Nephron progenitor cell (in vitro differentiated cells): Measurements from ENCODE around the gene HORMAD2.

Source experiments
- DNase-seq: peaks from one replicate; pipeline ENCODE4 v3.0.0; 2021
- H3K27ac Mint-ChIP-seq: 2 replicates; pipeline ENCODE4 v1.8.0; 2021; ENCODE audit warnings: mild to moderate bottlenecking, moderate library complexity, mixed read lengths
- H3K27me3 Mint-ChIP-seq: 2 replicates; pipeline ENCODE4 v1.8.0; 2021; ENCODE audit warnings: mild to moderate bottlenecking, low read depth, mixed read lengths; ENCODE audit not compliant: poor library complexity
- H3K36me3 Mint-ChIP-seq: 2 replicates; pipeline ENCODE4 v1.8.0; 2021; ENCODE audit warnings: low read depth, mixed read lengths
- H3K4me1 Mint-ChIP-seq: 2 replicates; pipeline ENCODE4 v1.8.0; 2021; ENCODE audit warnings: mixed read lengths
- H3K4me3 Mint-ChIP-seq: 2 replicates; pipeline ENCODE4 v1.8.0; 2021; ENCODE audit warnings: mild to moderate bottlenecking, moderate library complexity, mixed read lengths
- H3K9me3 Mint-ChIP-seq: 2 replicates; pipeline ENCODE4 v1.8.0; 2021; ENCODE audit warnings: mild to moderate bottlenecking, moderate library complexity, mixed read lengths
- CTCF ChIP-seq: fragments of 200-600 bp; sonication (generic); IDR thresholded peaks from 2 replicates; pipeline ENCODE4 v1.5.0; 2021; ENCODE audit warnings: antibody characterized with exemption

HORMAD2 gene

DNA sequence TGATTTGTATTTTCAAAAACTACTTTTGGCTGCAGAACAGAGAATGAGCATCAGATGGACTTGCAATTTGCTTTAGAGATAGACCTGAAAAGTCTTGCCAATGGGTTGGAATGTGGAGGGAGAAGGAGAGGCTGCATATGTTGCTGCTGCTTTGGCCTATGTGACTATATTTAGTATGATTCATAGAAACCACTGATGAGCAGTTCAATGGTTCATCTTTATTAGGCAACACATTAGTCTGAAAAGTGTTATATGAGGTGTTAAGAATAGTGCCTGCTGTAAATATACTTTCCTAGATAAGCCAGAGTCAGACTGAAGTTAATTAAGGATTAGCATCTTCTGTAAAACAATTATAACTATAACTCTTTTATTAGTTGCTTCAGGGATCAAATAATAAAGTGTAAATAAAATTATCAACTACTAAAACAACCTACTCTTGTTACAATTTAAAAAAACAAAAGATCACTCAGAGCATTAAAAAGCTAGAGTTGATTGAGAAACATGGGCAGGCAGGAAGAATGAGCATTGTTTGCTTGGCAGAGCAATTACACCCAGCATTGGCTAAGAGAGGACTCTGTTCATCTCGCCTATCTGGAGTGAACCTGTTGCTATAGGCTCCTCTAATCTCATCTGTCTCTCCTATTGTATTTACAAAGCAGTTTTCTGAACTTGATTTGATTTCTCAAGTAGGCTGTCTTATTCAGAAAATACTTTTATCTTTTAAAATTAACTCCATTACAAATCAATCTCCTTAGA is 36.3 kb downstream of the HORMAD2 start:
- H3K4me3 Mint-ChIP-seq, result no peak overlapping the region
- H3K9me3 Mint-ChIP-seq, result no peaks in the 10 kb centered on the region
- no peak for DNase-seq
- peaks cover 9% of the 10 kb centered on the region for H3K4me1 Mint-ChIP-seq
- H3K27me3 Mint-ChIP-seq, result peaks cover 24% of the 10 kb centered on the region
- no peak for TF ChIP-seq CTCF
- no peaks in the 10 kb centered on the region for H3K36me3 Mint-ChIP-seq
- no peak overlapping the region for H3K27ac Mint-ChIP-seq

- no peaks in the 10 kb centered on the region for H3K36me3 Mint-ChIP-seq
- H3K4me3 Mint-ChIP-seq, result no peak overlapping the region
- H3K27me3 Mint-ChIP-seq, result peaks cover 29% of the 10 kb centered on the region
- H3K27ac Mint-ChIP-seq, result no peak overlapping the region
- TF ChIP-seq CTCF, result no peak
- no peak for DNase-seq
- H3K4me1 Mint-ChIP-seq, result peaks cover 17% of the 10 kb centered on the region
- no peaks in the 10 kb centered on the region for H3K9me3 Mint-ChIP-seq
Measured at GRCh38 chr22:30117256-30117655, 37.0 kb downstream of the HORMAD2 start.

DNA sequence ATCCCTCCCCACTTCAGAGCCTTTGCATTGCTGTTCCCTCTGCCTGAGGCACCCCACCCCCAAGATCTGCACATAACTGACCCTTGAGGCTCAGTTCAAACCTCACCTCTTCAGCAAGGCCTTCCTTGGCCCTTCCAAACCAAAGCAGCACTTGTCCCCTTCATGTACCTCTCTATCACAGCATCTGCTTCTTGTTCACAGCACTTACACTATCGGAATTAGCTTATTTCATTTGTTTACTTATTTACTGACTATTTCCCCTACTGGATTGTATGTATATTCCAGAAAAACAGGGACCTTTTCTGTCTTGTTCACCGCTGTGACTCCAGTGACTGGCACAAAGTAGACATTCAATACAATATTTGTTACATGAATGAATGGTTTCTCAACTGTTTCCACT is 38.0 kb downstream of the HORMAD2 start:
- Mint-ChIP-seq H3K36me3 (no peaks in the 10 kb centered on the region), H3K27ac (peak overlapping the region; percentile 30), H3K27me3 (peaks cover 25% of the 10 kb centered on the region), H3K4me1 (peaks cover 20% of the 10 kb centered on the region), H3K9me3 (no peaks in the 10 kb centered on the region), H3K4me3 (no peak overlapping the region)
- DNase-seq, result no peak
- no peak for TF ChIP-seq CTCF

DNA sequence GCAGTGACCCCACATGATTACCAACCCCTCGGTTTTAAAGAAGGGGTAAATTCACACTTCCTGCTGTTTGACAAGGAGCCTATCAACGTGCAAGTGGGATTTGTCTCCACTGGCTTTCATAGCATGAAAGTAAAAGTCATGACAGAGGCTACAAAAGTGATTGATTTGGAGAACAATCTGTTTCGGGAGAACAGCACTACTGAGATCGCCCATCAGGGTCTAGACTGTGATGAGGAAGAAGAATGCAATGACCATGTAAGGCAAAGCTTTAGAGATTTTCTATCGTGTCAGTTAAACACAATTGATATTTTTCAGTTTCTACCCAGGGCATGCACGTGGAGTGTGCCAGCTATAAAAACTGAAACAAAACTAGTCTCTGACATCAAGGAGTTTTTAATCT is 41.7 kb downstream of the HORMAD2 start:
- H3K4me1 Mint-ChIP-seq, result peaks cover 20% of the 10 kb centered on the region
- H3K27me3 Mint-ChIP-seq, result peaks cover 22% of the 10 kb centered on the region
- no peak for DNase-seq
- no peak overlapping the region for H3K4me3 Mint-ChIP-seq
- H3K9me3 Mint-ChIP-seq, result peaks cover 5% of the 10 kb centered on the region
- H3K27ac Mint-ChIP-seq, result no peak overlapping the region
- no peak for TF ChIP-seq CTCF
- no peaks in the 10 kb centered on the region for H3K36me3 Mint-ChIP-seq

DNA sequence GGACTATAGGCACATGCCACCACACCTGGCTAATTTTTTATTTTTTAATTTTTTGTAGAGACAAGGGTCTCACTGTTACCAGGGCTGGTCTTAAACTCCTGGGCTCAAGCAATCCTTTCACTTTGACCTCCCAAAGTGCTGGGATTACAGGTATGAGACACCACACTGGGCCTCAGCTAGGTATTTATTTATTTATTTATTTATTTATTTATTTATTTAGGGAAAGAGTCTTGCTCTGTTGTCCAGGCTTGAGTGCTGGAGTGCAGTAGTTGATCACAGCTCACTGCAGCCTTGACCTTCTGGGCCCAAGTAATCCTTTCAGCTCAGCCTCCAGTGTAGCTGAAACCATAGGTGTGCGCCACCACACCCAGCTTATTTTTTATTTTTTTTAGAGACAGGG is 43.2 kb downstream of the HORMAD2 start:
- Mint-ChIP-seq H3K4me1 (peaks cover 12% of the 10 kb centered on the region), H3K9me3 (peaks cover 5% of the 10 kb centered on the region), H3K27me3 (peaks cover 21% of the 10 kb centered on the region), H3K4me3 (no peak overlapping the region), H3K27ac (no peak overlapping the region), H3K36me3 (no peaks in the 10 kb centered on the region)
- TF ChIP-seq CTCF, result no peak
- DNase-seq, result no peak

GRCh38 chr22:30127749-30128166 is 47.5 kb downstream of the HORMAD2 start:
- no peak for TF ChIP-seq CTCF
- DNase-seq, result no peak
- Mint-ChIP-seq H3K36me3 (no peaks in the 10 kb centered on the region), H3K27me3 (peaks cover 6% of the 10 kb centered on the region), H3K4me3 (no peak overlapping the region), H3K9me3 (peaks cover 5% of the 10 kb centered on the region), H3K4me1 (no peaks in the 10 kb centered on the region), H3K27ac (no peak overlapping the region)
